ENCODE results near the gene CFAP43. TPM values are rescaled to one million over a fixed set of nuclear protein-coding genes. Genes with fewer than 3 reads are reported as not detected.
A peak's percentile ranks its signal among the peaks of the same experiment; 100 is the strongest.

CFAP43 gene
- total RNA-seq, 1 experiment from 2014 or later, result 6.0 TPM

- Histone ChIP-seq H3K4me2 (peak overlapping the region; percentile 84), H3K27ac (no peak overlapping the region), H3K9me2 (ENCODE audit: insufficient read depth) (no peaks in the 10 kb centered on the region), H3K9me3 (ENCODE audit: insufficient read depth, low read depth) (no peaks in the 10 kb centered on the region), H3F3A (ENCODE audit: insufficient read depth, low read depth) (no peaks in the 10 kb centered on the region), H3K79me2 (ENCODE audit: low read depth) (no peaks in the 10 kb centered on the region), H2AFZ (peak overlapping the region; percentile 82), H3K4me3 (peak overlapping the region; percentile 61), H4K20me1 (ENCODE audit: insufficient read depth) (no peaks in the 10 kb centered on the region), H3K27me3 (ENCODE audit: insufficient read depth, low read depth) (no peaks in the 10 kb centered on the region), H3K4me1 (replicated peaks; ENCODE audit: insufficient read depth) (peaks cover 7% of the 10 kb centered on the region; the same call in 1 of the 2 replicates), H3K36me3 (ENCODE audit: low read depth) (no peaks in the 10 kb centered on the region)
- TF ChIP-seq, protein P1, sequence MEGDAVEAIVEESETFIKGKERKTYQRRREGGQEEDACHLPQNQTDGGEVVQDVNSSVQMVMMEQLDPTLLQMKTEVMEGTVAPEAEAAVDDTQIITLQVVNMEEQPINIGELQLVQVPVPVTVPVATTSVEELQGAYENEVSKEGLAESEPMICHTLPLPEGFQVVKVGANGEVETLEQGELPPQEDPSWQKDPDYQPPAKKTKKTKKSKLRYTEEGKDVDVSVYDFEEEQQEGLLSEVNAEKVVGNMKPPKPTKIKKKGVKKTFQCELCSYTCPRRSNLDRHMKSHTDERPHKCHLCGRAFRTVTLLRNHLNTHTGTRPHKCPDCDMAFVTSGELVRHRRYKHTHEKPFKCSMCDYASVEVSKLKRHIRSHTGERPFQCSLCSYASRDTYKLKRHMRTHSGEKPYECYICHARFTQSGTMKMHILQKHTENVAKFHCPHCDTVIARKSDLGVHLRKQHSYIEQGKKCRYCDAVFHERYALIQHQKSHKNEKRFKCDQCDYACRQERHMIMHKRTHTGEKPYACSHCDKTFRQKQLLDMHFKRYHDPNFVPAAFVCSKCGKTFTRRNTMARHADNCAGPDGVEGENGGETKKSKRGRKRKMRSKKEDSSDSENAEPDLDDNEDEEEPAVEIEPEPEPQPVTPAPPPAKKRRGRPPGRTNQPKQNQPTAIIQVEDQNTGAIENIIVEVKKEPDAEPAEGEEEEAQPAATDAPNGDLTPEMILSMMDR (conservative IDR thresholded peaks at IDR 0.05), result peak; percentile 78
- no peak for TF ChIP-seq EZH2 (IDR thresholded peaks at IDR 0.05; ENCODE audit: low read depth)
- POLR2A ChIA-PET (ENCODE audit: unreplicated experiment), result interaction anchor here (0.5 to 0.6 kb wide), 2 partner anchors 30 to 68 kb away, joined by 3 read pairs; no protein-coding TSS in a partner anchor
- intact Hi-C loops (cut with micrococcal nuclease; ENCODE audit: unreplicated experiment), result no loop called here
- CTCF ChIA-PET, result interaction anchor here (0.6 to 0.9 kb wide), 3 partner anchors 12 to 245 kb away, joined by 3 to 5 read pairs (median 3); partner anchors contain the start of gene CFAP43
- BruUV-seq (replicated peaks), result no TSS peak
- peak in 1 of 2 experiments; percentile 34 for DNase-seq
These were observed 42.9 kb upstream of the CFAP43 start for GRCh38 chr10:104274762-104275721.

DNA sequence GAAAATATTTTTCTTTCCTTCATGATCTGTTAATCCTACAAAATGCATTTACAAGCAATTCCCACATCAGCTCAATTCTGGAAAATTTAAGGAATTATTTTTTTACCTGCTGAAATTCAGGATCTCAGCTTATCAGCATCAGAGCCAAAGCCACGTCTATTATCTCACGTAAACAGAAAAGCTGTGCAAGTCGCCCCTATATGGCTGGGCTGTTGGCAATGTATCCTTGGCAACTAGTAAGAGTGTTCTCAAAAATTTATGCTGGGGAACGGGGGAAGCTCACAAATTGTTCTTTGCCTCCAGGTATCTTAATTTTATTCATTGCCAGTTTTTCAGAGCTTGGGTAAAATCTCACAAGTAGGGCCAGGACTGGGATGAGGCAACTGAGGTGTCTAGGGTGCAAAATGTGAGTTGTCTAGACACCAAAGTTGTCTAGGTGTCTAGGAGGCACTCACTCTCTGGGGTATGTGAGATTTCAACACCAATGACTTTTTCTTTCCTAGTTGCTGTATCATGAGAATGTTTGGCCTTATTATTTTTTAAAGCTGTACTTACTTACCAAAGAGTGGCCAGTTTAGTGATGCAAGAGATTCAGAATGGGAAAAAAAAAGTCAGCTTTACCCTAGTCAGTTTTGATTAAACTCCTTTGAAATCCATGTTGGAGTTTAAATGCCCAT lies 41.9 kb upstream of the CFAP43 start:
- CTCF ChIA-PET, result interaction anchor here (0.5 to 0.9 kb wide), 4 partner anchors 11 to 321 kb away, joined by 3 to 5 read pairs (median 4); partner anchors contain the start of gene CFAP43
- H2AFZ ChIP-seq, result peak overlapping the region; percentile 82
- no TSS peak for BruUV-seq (replicated peaks)
- H3K79me2 ChIP-seq (ENCODE audit: low read depth), result no peaks in the 10 kb centered on the region
- peaks cover 7% of the 10 kb centered on the region; the same call in 1 of the 2 replicates for H3K4me1 ChIP-seq (replicated peaks; ENCODE audit: insufficient read depth)
- H4K20me1 ChIP-seq (ENCODE audit: insufficient read depth), result no peaks in the 10 kb centered on the region
- H3K36me3 ChIP-seq (ENCODE audit: low read depth), result no peaks in the 10 kb centered on the region
- H3K27me3 ChIP-seq (ENCODE audit: insufficient read depth, low read depth), result no peaks in the 10 kb centered on the region
- POLR2A ChIA-PET (ENCODE audit: unreplicated experiment), result interaction anchor here (0.5 kb wide), 1 partner anchor 69 kb away, joined by 3 read pairs; no protein-coding TSS in a partner anchor
- TF ChIP-seq EZH2 (IDR thresholded peaks at IDR 0.05; ENCODE audit: low read depth), result no peak
- TF ChIP-seq, protein P1 (conservative IDR thresholded peaks at IDR 0.05), result no peak
- intact Hi-C loops (cut with micrococcal nuclease; ENCODE audit: unreplicated experiment), result no loop called here
- H3K9me3 ChIP-seq (ENCODE audit: insufficient read depth, low read depth), result no peaks in the 10 kb centered on the region
- no peaks in the 10 kb centered on the region for H3K9me2 ChIP-seq (ENCODE audit: insufficient read depth)
- no peak overlapping the region; the same call in 1 of the 2 replicates for H3K4me3 ChIP-seq
- H3K27ac ChIP-seq, result no peak overlapping the region
- no peak for DNase-seq
- no peaks in the 10 kb centered on the region for H3F3A ChIP-seq (ENCODE audit: insufficient read depth, low read depth)
- peak overlapping the region; percentile 84 for H3K4me2 ChIP-seq

GRCh38 chr10:104273286-104273685 lies 41.1 kb upstream of the CFAP43 start:
- Histone ChIP-seq H3F3A (ENCODE audit: insufficient read depth, low read depth) (peaks cover 1% of the 10 kb centered on the region; the same call in 1 of the 2 replicates), H3K4me3 (no peak overlapping the region), H3K27me3 (ENCODE audit: insufficient read depth, low read depth) (no peaks in the 10 kb centered on the region), H3K9me2 (ENCODE audit: insufficient read depth) (no peaks in the 10 kb centered on the region), H2AFZ (no peak overlapping the region), H3K9me3 (ENCODE audit: insufficient read depth, low read depth) (no peaks in the 10 kb centered on the region), H3K36me3 (ENCODE audit: low read depth) (no peaks in the 10 kb centered on the region), H3K79me2 (ENCODE audit: low read depth) (peaks cover 3% of the 10 kb centered on the region), H3K4me1 (replicated peaks; ENCODE audit: insufficient read depth) (peaks cover 7% of the 10 kb centered on the region; the same call in 1 of the 2 replicates), H4K20me1 (ENCODE audit: insufficient read depth) (no peaks in the 10 kb centered on the region), H3K4me2 (no peak overlapping the region), H3K27ac (no peak overlapping the region)
- intact Hi-C loops (cut with micrococcal nuclease; ENCODE audit: unreplicated experiment), result no loop called here
- TF ChIP-seq, protein P1 (conservative IDR thresholded peaks at IDR 0.05), result no peak
- TF ChIP-seq EZH2 (IDR thresholded peaks at IDR 0.05; ENCODE audit: low read depth), result no peak
- DNase-seq, result no peak
- ChIA-PET CTCF (interaction anchor here (0.5 to 0.6 kb wide), 2 partner anchors 39 to 322 kb away, joined by 3 to 4 read pairs; no protein-coding TSS in a partner anchor), POLR2A (ENCODE audit: unreplicated experiment) (interaction anchor here (0.7 kb wide), 1 partner anchor 445 kb away, joined by 5 read pairs; no protein-coding TSS in a partner anchor)
- BruUV-seq (replicated peaks), result no TSS peak
